Upper lobe of right lung (tissue), 1 donor: Measurements from ENCODE around the gene PRR14L. TPM values are rescaled to one million over a fixed set of nuclear protein-coding genes. Genes with fewer than 3 reads are reported as not detected.

ENCODE experiments used
- ATAC-seq: fragments of 200-7000 bp; cut with Tn5 transposase; one replicate; pipeline ENCODE4 v1.9.1; 2020; ENCODE audit warnings: mild to moderate bottlenecking, moderate library complexity
- DNase-seq: peaks from one replicate; pipeline ENCODE4 v3.0.0-alpha.2; 2020
- H3K27ac ChIP-seq: fragments of 200-600 bp; one replicate; pipeline ENCODE4 v1.8.0; 2022
- H3K27me3 ChIP-seq: fragments of 200-600 bp; one replicate; pipeline ENCODE4 v1.8.0; 2022; ENCODE audit warnings: mild to moderate bottlenecking
- H3K36me3 ChIP-seq: fragments of 200-600 bp; one replicate; pipeline ENCODE4 v1.8.0; 2022
- H3K4me1 ChIP-seq: fragments of 200-600 bp; one replicate; pipeline ENCODE4 v1.8.0; 2022
- H3K4me3 ChIP-seq: fragments of 200-600 bp; one replicate; pipeline ENCODE4 v1.8.0; 2022; ENCODE audit warnings: mild to moderate bottlenecking
- H3K9me3 ChIP-seq: fragments of 200-600 bp; one replicate; pipeline ENCODE4 v1.8.0; 2022
- CTCF ChIP-seq: fragments of 200-600 bp; IDR thresholded peaks from one replicate; pipeline ENCODE4 v1.8.0; 2022; ENCODE audit warnings: antibody characterized with exemption
- intact Hi-C: fragments of 100-400 bp; cut with DNase I; formaldehyde crosslinking; loops from one replicate; pipeline ENCODE4 v1.11.0; 2022
- total RNA-seq: library from RNA; stranded (reverse); fragmentation: NEBNext Ultra II Directional; extraction: Animal tissue kit (Norgen Biotek cat#: 25700); gene quantifications from one replicate; pipeline ENCODE4 v1.2.1, GENCODE V29; 2021
- donor health status: DM: no; HTN: yes; CAD: no; lungs with severe emphysema.

PRR14L gene
- total RNA-seq, 1 donor from 2014 or later = 53.3 TPM

- Histone ChIP-seq H3K4me3 (no peak overlapping the region), H3K4me1 (no peaks in the 10 kb centered on the region), H3K36me3 (peaks cover 87% of the 10 kb centered on the region), H3K27me3 (no peaks in the 10 kb centered on the region), H3K27ac (no peak overlapping the region), H3K9me3 (no peaks in the 10 kb centered on the region)
- TF ChIP-seq CTCF = no peak
- no peak for DNase-seq
- no peak for ATAC-seq
- intact Hi-C loops = no loop called here
These were observed 58.5 kb downstream of the PRR14L start for GRCh38 chr22:31691408-31691807.

GRCh38 chr22:31683181-31684105 lies 66.5 kb downstream of the PRR14L start:
- Histone ChIP-seq H3K27me3 (no peaks in the 10 kb centered on the region), H3K36me3 (peaks cover 52% of the 10 kb centered on the region), H3K4me1 (peaks cover 6% of the 10 kb centered on the region), H3K4me3 (no peak overlapping the region), H3K9me3 (no peaks in the 10 kb centered on the region), H3K27ac (no peak overlapping the region)
- intact Hi-C loops = no loop called here
- DNase-seq (no peak), ATAC-seq (no peak)
- no peak for TF ChIP-seq CTCF

GRCh38 chr22:31682751-31683150 lies 67.2 kb downstream of the PRR14L start:
- no peak overlapping the region for H3K27ac ChIP-seq
- TF ChIP-seq CTCF = no peak
- intact Hi-C loops = no loop called here

GRCh38 chr22:31681349-31682345 lies 68.3 kb downstream of the PRR14L start:
- Histone ChIP-seq H3K4me3 (no peak overlapping the region), H3K27ac (no peak overlapping the region)

More at GRCh38 chr22:31682751-31683150, 67.2 kb downstream of the PRR14L start:
- H3K4me1 ChIP-seq = peaks cover 6% of the 10 kb centered on the region
- no peaks in the 10 kb centered on the region for H3K27me3 ChIP-seq
- H3K4me3 ChIP-seq = no peak overlapping the region
- ATAC-seq = no peak
- H3K36me3 ChIP-seq = peaks cover 45% of the 10 kb centered on the region
- no peaks in the 10 kb centered on the region for H3K9me3 ChIP-seq
- DNase-seq = no peak

More at GRCh38 chr22:31681349-31682345, 68.3 kb downstream of the PRR14L start:
- no peak for TF ChIP-seq CTCF
- ATAC-seq (no peak), DNase-seq (no peak)
- no peaks in the 10 kb centered on the region for H3K27me3 ChIP-seq
- no peaks in the 10 kb centered on the region for H3K9me3 ChIP-seq
- peaks cover 34% of the 10 kb centered on the region for H3K36me3 ChIP-seq
- H3K4me1 ChIP-seq = peaks cover 6% of the 10 kb centered on the region
- intact Hi-C loops = no loop called here
